Esophagus mucosa (tissue), 1 donor: ENCODE measurements around the gene SKP1. TPM values are rescaled to one million over a fixed set of nuclear protein-coding genes. Genes with fewer than 3 reads are reported as not detected.

Experiments
- ATAC-seq: fragments of 200-7000 bp; cut with Tn5 transposase; one replicate; pipeline ENCODE4 v1.9.1; 2020
- total RNA-seq: library from RNA; stranded (reverse); gene quantifications from one replicate; pipeline ENCODE4 v1.2.4, GENCODE V29; 2023
- donor health status: DM: yes; HTN: yes; CAD: no.

Gene SKP1
- total RNA-seq, 1 donor from 2014 or later, result 206 TPM

- no peak for ATAC-seq
These were observed 46.4 kb downstream of the SKP1 start for GRCh38 chr5:134130239-134130945.

GRCh38 chr5:134129411-134130238 lies 47.1 kb downstream of the SKP1 start:
- ATAC-seq, result no peak

- no peak for ATAC-seq
These were observed 48.1 kb downstream of the SKP1 start for GRCh38 chr5:134128648-134128995.

- no peak for ATAC-seq
These were observed 48.6 kb downstream of the SKP1 start for GRCh38 chr5:134127988-134128647.

- ATAC-seq, result no peak
These were observed 49.3 kb downstream of the SKP1 start for GRCh38 chr5:134127376-134127861.

GRCh38 chr5:134125039-134126015 lies 51.4 kb downstream of the SKP1 start:
- no peak for ATAC-seq

- ATAC-seq, result peak; percentile 12
These were observed 52.3 kb downstream of the SKP1 start for GRCh38 chr5:134124289-134125038.

- ATAC-seq, result no peak
These were observed 53.4 kb downstream of the SKP1 start for GRCh38 chr5:134123360-134123759.

- ATAC-seq, result peak; percentile 26
These were observed 54.2 kb downstream of the SKP1 start for GRCh38 chr5:134122530-134122929.

GRCh38 chr5:134120386-134121138 lies 56.2 kb downstream of the SKP1 start:
- no peak for ATAC-seq

GRCh38 chr5:134119720-134120119 lies 57.0 kb downstream of the SKP1 start:
- no peak for ATAC-seq

- ATAC-seq, result no peak
These were observed 58.4 kb downstream of the SKP1 start for GRCh38 chr5:134118212-134118835.

GRCh38 chr5:134116789-134117761 lies 59.7 kb downstream of the SKP1 start:
- ATAC-seq, result no peak

- ATAC-seq, result no peak
These were observed 60.5 kb downstream of the SKP1 start for GRCh38 chr5:134116286-134116685.

GRCh38 chr5:134115806-134116175 lies 61.0 kb downstream of the SKP1 start:
- ATAC-seq, result no peak

GRCh38 chr5:134114886-134115805 lies 61.6 kb downstream of the SKP1 start:
- peak; percentile 3 for ATAC-seq
